NCI-H524 treated with DMSO at 0.1 percent for 48 hours (cell line): ENCODE data around the gene AP3D1.
"Not testable (repeated sequence)": the region's sequence is repeated elsewhere in the genome, so short reads cannot be mapped to it uniquely, and the experiment has no call there.

Experiments
- DNase-seq: peaks from one replicate; lab custom pipeline; 2025; lab: John Stamatoyannopoulos, UW

AP3D1 gene

DNA sequence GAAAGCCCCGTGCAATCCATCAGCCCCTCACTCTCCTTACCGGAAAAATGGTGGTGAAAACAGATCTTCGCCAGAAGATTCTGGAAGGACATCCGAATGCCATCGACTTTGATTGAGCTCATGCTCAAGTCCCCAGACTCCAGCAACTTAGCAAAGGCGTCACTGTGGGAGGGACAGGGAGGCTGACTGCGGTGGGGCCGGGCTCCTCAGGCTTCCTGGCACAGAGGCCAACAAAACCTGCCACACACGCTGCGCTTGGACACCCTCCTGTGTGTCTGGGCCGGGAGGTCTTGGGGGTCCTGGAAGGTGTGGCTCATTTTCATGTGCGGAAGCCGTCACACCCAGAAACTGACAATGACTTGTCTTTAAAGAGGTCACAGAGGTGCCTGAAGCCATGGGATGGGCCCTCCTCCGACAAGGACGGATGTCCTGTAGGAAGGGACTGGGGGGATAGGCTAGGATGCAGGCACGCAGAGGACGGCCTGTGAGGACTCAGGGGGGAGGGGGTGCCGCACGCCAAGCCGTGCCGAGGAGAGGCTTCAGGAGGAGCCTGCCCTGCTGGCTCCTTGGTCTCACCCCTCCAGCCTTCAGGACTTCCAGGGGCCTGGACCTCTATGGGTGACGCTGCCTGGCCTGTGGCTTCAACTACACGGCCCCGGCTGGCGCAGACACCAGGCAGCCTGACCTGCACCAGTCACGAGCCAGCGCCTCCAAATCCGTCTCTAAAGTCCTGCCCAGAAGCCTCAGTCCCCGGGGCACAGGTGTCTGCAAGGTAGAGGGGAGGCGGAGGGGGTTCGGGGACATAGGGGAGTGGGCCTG, 42.1 kb downstream of the AP3D1 start:
- DNase-seq, result no peak

- no peak for DNase-seq
Observed at GRCh38 chr19:2108251-2109016, 42.9 kb downstream of the AP3D1 start.

DNA sequence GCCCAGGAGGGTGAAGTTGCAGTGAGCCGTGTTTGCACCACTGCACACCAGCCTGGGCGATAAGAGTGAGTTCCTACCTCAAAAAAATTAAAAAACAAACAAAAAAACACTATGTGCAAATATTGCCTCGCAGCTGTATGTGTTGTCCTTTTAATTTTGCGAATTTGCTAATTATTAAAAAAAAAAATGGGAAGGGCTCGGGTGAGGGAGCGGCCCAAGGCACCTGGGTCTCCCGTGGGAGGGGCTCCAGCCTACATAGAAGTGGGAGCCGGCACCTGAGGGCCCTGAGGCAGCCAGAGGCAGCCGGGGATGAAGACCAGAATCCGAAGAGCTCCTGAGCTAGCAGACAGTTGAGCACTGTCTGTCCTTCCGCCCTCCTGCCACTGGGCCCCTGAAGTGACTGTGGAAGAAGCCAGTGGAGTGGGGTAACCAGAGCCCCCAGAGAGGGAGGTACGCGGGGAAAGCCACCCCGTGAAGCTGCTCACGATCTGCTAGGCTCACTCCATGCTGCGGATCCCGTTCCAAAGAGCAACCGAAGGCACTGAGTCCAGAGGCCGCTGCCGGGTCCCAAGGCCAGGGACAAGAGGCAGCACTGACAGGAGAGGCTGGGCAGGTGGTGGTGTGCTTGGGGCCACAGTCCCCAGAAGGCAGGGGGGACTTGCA, 48.2 kb downstream of the AP3D1 start:
- DNase-seq, result no peak

- no peak for DNase-seq
Observed at GRCh38 chr19:2101417-2102335, 49.7 kb downstream of the AP3D1 start.

- DNase-seq, result no peak
Observed at GRCh38 chr19:2100719-2101061, 50.7 kb downstream of the AP3D1 start.

DNA sequence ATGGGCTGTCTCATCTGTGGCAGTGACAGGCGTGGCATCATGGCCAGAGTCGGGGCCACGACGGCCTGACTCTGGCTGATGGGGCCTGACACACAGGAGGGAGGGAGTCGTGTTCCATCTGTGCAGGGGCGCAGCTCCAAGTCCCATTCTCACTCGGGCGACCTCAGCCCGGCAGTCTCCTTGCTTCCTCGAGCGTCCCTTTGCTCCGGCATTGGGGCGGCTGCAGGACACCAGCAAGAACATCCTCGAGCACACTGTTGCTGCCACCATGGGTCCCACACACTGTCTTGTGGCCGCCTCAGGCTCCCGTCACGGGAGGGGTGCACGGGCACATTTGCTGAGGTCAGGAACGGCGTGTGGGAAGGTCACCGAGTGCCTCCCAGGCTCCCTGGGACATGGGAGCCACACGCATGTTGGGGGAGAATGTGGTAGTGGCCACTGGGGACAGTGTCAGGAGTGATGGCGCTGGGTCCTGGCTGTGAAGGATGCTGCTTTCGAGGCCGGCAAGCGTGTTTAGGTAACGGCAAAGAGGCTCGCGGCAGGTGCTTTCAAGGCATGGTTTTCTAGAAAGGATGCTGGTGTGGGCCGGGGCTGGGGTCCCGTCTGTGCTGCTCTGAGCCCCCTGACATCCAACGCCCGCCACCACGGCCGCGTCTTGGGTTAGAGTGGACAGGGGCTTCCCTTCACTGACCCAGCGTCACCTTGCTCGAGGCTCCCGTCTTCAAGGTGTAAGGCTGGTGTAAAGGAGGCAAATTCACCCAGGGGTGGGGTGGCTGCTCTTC, 51.2 kb downstream of the AP3D1 start:
- DNase-seq, result no peak

GRCh38 chr19:2099054-2099501, 52.3 kb downstream of the AP3D1 start:
- no peak for DNase-seq

GRCh38 chr19:2097886-2098327, 53.5 kb downstream of the AP3D1 start:
- DNase-seq, result no peak

DNA sequence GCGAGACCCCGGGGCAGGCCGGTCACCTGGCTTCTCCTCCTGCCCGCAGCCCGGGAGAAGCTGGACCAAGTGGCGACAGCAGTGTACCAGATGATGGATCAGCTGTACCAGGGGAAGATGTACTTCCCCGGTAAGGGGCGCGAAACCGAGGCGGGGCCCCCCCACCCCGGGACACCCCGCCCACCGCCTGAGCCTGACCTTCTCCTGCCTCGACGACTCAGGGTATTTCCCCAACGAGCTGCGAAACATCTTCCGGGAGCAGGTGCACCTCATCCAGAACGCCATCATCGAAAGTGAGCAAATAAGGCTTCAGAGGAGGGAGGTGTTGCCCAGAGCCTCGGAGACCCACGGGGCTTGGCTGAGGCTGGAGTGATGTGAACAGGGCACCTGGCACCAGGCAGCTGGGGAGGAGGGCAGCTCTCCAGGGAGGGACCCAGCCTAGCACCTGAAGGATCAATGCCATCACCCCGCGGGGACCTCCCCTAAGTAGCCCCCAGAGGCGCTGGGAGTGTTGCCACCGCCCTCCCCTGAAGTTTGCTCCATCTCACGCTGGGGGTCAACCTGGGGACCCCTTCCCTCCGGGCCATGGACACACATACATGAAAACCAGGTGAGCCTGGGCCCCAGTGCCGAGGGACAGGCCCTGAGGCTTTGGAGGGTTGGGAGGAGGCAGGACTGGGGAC, 54.0 kb downstream of the AP3D1 start:
- no peak for DNase-seq

- DNase-seq, result peak; percentile 80
Observed at GRCh38 chr19:2096480-2097202, 54.7 kb downstream of the AP3D1 start, which contains the start of gene IZUMO4. Gene IZUMO4, plus strand, starts transcription at chr19:2096915. Its CDS starts 31 bp downstream, at chr19:2096946.

GRCh38 chr19:2096034-2096479, 55.3 kb downstream of the AP3D1 start, which contains the start of gene MOB3A:
Gene MOB3A, minus strand, starts transcription at chr19:2096326. Its CDS starts 17,766 bp downstream, at chr19:2078560.
- no peak for DNase-seq

DNA sequence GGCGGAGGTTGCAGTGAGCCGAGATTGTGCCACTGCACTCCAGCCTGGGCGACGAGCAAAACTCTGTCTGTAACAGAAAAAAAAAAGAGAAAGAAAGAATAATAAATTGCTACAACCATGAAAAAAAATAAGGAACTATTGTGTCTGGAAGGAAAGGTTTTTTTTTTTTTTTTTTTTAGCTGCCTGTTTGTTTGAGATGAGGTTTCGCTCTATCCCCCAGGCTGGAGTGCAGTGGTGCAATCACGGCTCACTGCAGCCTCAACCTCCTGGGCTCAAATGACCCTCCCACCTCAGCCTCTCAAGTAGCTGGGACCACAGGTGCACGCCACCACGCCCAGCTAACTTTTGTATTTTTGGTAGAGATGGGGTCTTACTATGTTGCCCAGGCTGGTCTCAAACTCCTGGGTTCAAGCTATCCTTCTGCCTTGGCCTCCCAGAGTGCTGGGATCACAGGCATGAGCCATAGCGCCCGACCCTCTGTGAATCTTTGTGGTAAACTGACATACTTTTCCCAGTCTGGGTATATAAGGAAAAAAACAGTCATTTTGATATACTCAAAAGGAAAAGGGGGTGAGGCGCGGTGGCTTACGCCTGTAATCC, 59.3 kb downstream of the AP3D1 start:
- DNase-seq, result not testable (repeated sequence)

DNA sequence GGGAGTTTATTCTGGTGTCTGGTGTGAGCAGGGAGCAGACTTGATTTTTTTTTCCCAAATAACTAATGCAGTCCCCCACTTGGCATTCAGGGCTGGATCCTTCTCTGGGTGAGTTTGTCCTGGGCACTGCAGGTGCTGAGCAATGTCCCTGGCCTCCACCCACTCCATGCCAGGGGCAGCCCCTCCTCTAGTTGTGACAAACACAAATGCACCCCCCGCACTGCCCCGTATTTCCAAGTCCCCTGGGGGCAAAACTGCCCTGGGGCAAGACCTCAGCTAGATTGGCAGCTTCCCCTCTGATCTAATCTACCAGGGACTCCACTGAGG, 61.7 kb downstream of the AP3D1 start:
- no peak for DNase-seq

GRCh38 chr19:2089001-2089711, 62.2 kb downstream of the AP3D1 start:
- no peak for DNase-seq

DNA sequence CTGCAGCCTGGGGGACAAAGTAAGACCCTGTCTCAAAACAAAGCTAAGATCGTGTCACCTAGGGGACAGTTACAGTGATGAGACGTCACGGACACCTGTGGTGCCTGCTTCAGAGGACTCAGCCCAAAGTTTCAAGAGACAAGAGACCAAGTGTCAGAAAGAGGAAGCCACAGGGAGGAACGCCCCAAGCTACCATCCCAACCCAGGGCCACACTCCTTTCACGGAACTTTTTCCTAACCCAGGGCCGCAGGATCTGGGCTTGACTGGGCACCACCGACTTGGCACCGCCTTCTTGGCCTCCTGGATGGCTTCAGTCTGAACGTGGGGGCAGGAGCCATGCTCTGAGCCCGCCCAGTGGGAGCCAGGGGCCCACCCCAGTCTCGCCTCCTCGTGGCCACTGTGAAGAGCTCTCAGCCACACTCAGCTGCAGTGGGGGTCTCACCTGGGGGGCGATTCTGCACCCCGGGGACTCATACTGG, 63.7 kb downstream of the AP3D1 start:
- DNase-seq, result no peak

DNA sequence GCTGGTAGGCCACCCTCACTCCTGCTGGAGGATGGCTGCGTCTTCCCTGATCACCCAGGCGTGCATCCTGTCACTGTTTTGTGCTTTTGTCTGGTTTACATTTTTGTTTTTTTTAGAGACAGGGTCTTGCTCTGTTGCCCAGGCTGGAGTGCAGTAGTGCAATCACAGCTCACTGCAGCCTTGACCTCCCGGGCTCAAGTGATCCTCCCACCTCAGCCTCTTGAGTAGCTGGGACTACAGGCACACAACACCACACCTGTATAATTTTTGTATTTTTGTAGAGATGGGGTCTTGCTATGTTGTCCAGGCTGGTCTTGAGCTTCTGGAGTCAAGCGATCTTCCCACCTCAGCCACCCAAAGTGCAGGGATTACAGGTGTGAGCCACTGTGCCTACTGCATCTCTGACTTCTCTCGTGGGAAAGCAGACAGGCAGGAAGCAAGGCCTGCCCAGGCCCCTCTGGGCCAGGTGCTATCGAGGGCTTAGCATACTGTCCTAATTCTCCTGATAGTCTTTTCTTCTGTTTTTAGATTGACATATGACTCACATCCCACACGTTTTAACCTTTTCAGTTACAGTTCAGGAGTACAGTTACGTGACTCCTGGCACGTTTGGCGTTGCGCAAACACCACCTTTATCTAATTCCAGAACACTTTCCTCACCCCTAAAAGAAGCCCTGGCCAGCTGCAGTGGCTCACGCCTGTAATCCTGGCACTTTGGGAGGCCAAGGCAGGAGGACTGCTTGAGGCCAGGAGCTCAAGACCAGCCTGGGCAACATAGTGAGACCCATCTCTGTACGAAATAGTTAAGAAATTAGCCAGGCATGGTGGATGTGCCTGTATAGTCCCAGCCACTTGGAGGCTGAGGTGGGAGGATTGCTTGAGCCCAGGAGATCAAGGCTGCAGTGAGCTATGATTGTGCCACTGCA, 64.4 kb downstream of the AP3D1 start:
- not testable (repeated sequence) for DNase-seq
